Smooth muscle cell (in vitro differentiated cells): ENCODE results near the gene ABHD18. TPM values are rescaled to one million over a fixed set of nuclear protein-coding genes. Genes with fewer than 3 reads are reported as not detected.

Source experiments
- DNase-seq: peaks from one replicate; lab custom pipeline; 2025; ENCODE audit not compliant: unreplicated experiment; lab: John Stamatoyannopoulos, UW
- H2AFZ ChIP-seq: fragments of 200-600 bp; sonication (generic); 2 replicates; pipeline ENCODE4 v1.6.0; 2016; ENCODE audit warnings: antibody characterized with exemption, low read depth, mild to moderate bottlenecking
- H3F3A ChIP-seq: fragments of 200-600 bp; sonication (generic); 2 replicates; pipeline ENCODE4 v1.6.0; 2017; ENCODE audit warnings: antibody characterized with exemption, low read depth
- H3K27ac ChIP-seq: fragments of 200-600 bp; sonication (generic); 2 replicates; pipeline ENCODE4 v1.5.1; 2016; ENCODE audit warnings: low read depth, mild to moderate bottlenecking
- H3K27me3 ChIP-seq: fragments of 200-600 bp; sonication (generic); 2 replicates; pipeline ENCODE4 v1.6.1; 2016; ENCODE audit warnings: low read depth, mild to moderate bottlenecking
- H3K36me3 ChIP-seq: fragments of 200-600 bp; sonication (generic); 2 replicates; pipeline ENCODE4 v1.5.1; 2016; ENCODE audit warnings: low read depth
- H3K4me1 ChIP-seq: fragments of 200-600 bp; sonication (generic); 2 replicates; pipeline ENCODE4 v1.5.1; 2016; ENCODE audit warnings: low read depth
- H3K4me2 ChIP-seq: fragments of 200-600 bp; sonication (generic); 2 replicates; pipeline ENCODE4 v1.6.0; 2016; ENCODE audit warnings: mild to moderate bottlenecking
- H3K4me3 ChIP-seq: fragments of 200-600 bp; sonication (generic); 2 replicates; pipeline ENCODE4 v1.5.1; 2016; ENCODE audit warnings: mild to moderate bottlenecking
- H3K79me2 ChIP-seq: fragments of 200-600 bp; sonication (generic); 2 replicates; pipeline ENCODE4 v1.6.0; 2016; ENCODE audit warnings: low read depth, mild to moderate bottlenecking
- H3K9ac ChIP-seq: fragments of 200-600 bp; sonication (generic); 2 replicates; pipeline ENCODE4 v1.6.0; 2016; ENCODE audit warnings: low read depth
- H3K9me3 ChIP-seq: fragments of 200-600 bp; sonication (generic); replicated peaks from 2 replicates; pipeline ENCODE4 v1.5.1; 2016; ENCODE audit warnings: low read depth
- H4K20me1 ChIP-seq: fragments of 200-600 bp; sonication (generic); 2 replicates; pipeline ENCODE4 v1.6.0; 2016; ENCODE audit warnings: low read depth
- WGBS: methylation state at CpG from one replicate; pipeline ENCODE4 v1.1.7; 2016; ENCODE audit warnings: low lambda C conversion rate; 5-methylcytosine and 5-hydroxymethylcytosine counted together
- polyA plus RNA-seq: library from polyadenylated mRNA; unstranded; fragments of >200 nt; fragmentation: Nextera tagmentation; extraction: Ambion mirVana; gene quantifications from 2 replicates; pipeline ENCODE4 v1.2.1, GENCODE V29; 2016
- total RNA-seq: library from RNA; depleted of rRNA; stranded (reverse); fragments of >200 nt; gene quantifications from 2 replicates; pipeline ENCODE4 v1.2.3, GENCODE V29; 2014
- TF ChIP-seq, protein P1 (sequence below): fragments of 200-600 bp; sonication (generic); IDR thresholded peaks from 2 replicates; pipeline ENCODE4 v1.5.1; 2017; ENCODE audit warnings: borderline replicate concordance, mild to moderate bottlenecking, antibody characterized with exemption; ENCODE audit not compliant: insufficient read depth, poor library complexity, severe bottlenecking

ABHD18 gene
- total and polyA plus RNA-seq, 2 experiments from 2014 or later: 4.3 to 10.0 TPM

DNA sequence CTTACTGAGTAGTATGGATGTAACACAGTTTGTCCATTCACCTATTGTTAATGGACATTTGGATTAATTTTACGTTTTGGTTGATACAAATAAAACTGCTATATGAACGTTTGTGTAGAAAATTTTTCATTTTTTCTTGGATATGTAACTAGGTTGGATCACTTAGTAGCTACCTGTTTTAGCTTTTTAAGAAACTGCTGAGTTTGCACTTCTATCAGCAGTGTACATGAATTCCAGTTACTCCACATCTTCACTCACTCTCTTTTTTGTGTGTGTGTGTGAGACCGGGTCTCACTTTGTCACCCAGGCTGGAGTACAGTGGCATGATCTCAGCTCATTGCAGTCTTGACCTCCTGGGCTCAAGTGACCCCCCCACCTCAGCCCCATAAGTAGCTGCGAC, 111.3 kb downstream of the ABHD18 start:
- Histone ChIP-seq H3K27me3 (no peaks in the 10 kb centered on the region), H3K27ac (no peak overlapping the region), H2AFZ (no peak overlapping the region), H3K9me3 (no peaks in the 10 kb centered on the region), H3K79me2 (peaks cover 35% of the 10 kb centered on the region), H3K36me3 (no peaks in the 10 kb centered on the region), H3F3A (no peaks in the 10 kb centered on the region), H3K4me3 (no peak overlapping the region), H3K9ac (no peak overlapping the region), H4K20me1 (peaks cover 7% of the 10 kb centered on the region), H3K4me2 (no peak overlapping the region), H3K4me1 (no peaks in the 10 kb centered on the region)
- TF ChIP-seq, protein P1, sequence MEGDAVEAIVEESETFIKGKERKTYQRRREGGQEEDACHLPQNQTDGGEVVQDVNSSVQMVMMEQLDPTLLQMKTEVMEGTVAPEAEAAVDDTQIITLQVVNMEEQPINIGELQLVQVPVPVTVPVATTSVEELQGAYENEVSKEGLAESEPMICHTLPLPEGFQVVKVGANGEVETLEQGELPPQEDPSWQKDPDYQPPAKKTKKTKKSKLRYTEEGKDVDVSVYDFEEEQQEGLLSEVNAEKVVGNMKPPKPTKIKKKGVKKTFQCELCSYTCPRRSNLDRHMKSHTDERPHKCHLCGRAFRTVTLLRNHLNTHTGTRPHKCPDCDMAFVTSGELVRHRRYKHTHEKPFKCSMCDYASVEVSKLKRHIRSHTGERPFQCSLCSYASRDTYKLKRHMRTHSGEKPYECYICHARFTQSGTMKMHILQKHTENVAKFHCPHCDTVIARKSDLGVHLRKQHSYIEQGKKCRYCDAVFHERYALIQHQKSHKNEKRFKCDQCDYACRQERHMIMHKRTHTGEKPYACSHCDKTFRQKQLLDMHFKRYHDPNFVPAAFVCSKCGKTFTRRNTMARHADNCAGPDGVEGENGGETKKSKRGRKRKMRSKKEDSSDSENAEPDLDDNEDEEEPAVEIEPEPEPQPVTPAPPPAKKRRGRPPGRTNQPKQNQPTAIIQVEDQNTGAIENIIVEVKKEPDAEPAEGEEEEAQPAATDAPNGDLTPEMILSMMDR: no peak
- 92% methylated on average over 4 of the region's 4 CpGs for WGBS
- DNase-seq: no peak

Other genes with a start within 250 kb of the ABHD18 start
- not detected in 2 replicates for gene SLC25A31, start 235.0 kb upstream of the ABHD18 start, total RNA-seq
- not detected in 2 replicates for gene SLC25A31, start 235.0 kb upstream of the ABHD18 start, polyA plus RNA-seq
- 5.0 and 6.9 TPM in 2 replicates for gene HSPA4L, start 183.1 kb upstream of the ABHD18 start, total RNA-seq
- gene HSPA4L, start 183.1 kb upstream of the ABHD18 start, polyA plus RNA-seq: 0.95 and 3.9 TPM in 2 replicates
- gene PLK4, start 84.5 kb upstream of the ABHD18 start, total RNA-seq: 10.1 and 19.9 TPM in 2 replicates
- gene PLK4, start 84.5 kb upstream of the ABHD18 start, polyA plus RNA-seq: 6.9 and 7.1 TPM in 2 replicates
- 20.1 and 21.0 TPM in 2 replicates for gene MFSD8, start 233 bp upstream of the ABHD18 start, total RNA-seq
- 8.2 and 11.5 TPM in 2 replicates for gene MFSD8, start 233 bp upstream of the ABHD18 start, polyA plus RNA-seq
- gene LARP1B, start 95.9 kb downstream of the ABHD18 start, total RNA-seq: 18.8 and 19.1 TPM in 2 replicates
- gene LARP1B, start 95.9 kb downstream of the ABHD18 start, polyA plus RNA-seq: 6.9 and 9.0 TPM in 2 replicates